Bronchial epithelial cell (primary cell): ENCODE measurements around the gene FBXL17. TPM values are rescaled to one million over a fixed set of nuclear protein-coding genes. Genes with fewer than 3 reads are reported as not detected.

ENCODE experiments used
- DNase-seq: peaks from one replicate; pipeline ENCODE4 v3.0.0-alpha.2; 2010; ENCODE audit warnings: low read depth
- FAIRE-seq: peaks from 2 replicates; lab custom pipeline; 2011; peaks lifted over from hg19 to GRCh38; lab: Jason Lieb, UNC
- H3K27me3 ChIP-seq: 2 replicates; pipeline ENCODE4 v1.5.1; 2011; ENCODE audit warnings: low read length; ENCODE audit not compliant: control insufficient read depth, insufficient read depth
- H3K36me3 ChIP-seq: 2 replicates; pipeline ENCODE4 v1.5.1; 2011; ENCODE audit warnings: low read length; ENCODE audit not compliant: control insufficient read depth, insufficient read depth
- H3K4me3 ChIP-seq: 2 replicates; pipeline ENCODE4 v1.5.1; 2011; ENCODE audit warnings: mild to moderate bottlenecking, low read depth, low read length, control low read depth
- total RNA-seq: library from RNA; depleted of rRNA; stranded (reverse); fragments of >200 nt; gene quantifications from 2 replicates; pipeline ENCODE4 v1.2.1, GENCODE V29; 2014
- TF ChIP-seq, protein P1 (sequence below): IDR thresholded peaks from 2 replicates; pipeline ENCODE4 v1.5.1; 2011; ENCODE audit warnings: mild to moderate bottlenecking, moderate library complexity, low read length, control low read depth, inconsistent platforms; ENCODE audit not compliant: insufficient read depth, severe bottlenecking

The FBXL17 gene
- total RNA-seq, 1 donor from 2014 or later: 6.6 TPM

DNA sequence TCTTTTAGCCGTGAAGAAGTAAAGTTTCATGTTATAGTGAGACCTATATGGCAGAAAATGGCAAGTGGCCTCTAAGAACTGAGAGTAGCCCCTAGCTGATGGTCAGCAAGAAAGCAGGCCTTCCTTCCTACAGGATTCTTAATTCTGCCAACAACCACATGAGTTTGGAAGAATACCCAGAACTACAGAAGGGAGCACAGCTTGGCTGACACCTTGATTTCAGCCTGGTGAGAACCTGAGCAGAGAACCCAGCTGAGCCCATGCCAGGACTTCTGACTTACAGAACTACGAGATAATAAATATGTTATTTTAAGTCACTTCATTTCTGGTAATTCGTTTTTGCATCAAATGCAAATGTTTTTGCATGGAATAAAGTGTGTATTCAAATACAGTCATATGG, 5.9 kb upstream of the FBXL17 start:
- Histone ChIP-seq H3K36me3 (no peaks in the 10 kb centered on the region), H3K4me3 (no peak overlapping the region), H3K27me3 (no peaks in the 10 kb centered on the region)
- FAIRE-seq (no peak), DNase-seq (no peak)
- TF ChIP-seq, protein P1, sequence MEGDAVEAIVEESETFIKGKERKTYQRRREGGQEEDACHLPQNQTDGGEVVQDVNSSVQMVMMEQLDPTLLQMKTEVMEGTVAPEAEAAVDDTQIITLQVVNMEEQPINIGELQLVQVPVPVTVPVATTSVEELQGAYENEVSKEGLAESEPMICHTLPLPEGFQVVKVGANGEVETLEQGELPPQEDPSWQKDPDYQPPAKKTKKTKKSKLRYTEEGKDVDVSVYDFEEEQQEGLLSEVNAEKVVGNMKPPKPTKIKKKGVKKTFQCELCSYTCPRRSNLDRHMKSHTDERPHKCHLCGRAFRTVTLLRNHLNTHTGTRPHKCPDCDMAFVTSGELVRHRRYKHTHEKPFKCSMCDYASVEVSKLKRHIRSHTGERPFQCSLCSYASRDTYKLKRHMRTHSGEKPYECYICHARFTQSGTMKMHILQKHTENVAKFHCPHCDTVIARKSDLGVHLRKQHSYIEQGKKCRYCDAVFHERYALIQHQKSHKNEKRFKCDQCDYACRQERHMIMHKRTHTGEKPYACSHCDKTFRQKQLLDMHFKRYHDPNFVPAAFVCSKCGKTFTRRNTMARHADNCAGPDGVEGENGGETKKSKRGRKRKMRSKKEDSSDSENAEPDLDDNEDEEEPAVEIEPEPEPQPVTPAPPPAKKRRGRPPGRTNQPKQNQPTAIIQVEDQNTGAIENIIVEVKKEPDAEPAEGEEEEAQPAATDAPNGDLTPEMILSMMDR: no peak

- Histone ChIP-seq H3K4me3 (no peak overlapping the region), H3K36me3 (no peaks in the 10 kb centered on the region), H3K27me3 (no peaks in the 10 kb centered on the region)
- DNase-seq (no peak), FAIRE-seq (no peak)
- TF ChIP-seq, protein P1: no peak
Measured at GRCh38 chr5:108386345-108387061, 4.6 kb upstream of the FBXL17 start.

DNA sequence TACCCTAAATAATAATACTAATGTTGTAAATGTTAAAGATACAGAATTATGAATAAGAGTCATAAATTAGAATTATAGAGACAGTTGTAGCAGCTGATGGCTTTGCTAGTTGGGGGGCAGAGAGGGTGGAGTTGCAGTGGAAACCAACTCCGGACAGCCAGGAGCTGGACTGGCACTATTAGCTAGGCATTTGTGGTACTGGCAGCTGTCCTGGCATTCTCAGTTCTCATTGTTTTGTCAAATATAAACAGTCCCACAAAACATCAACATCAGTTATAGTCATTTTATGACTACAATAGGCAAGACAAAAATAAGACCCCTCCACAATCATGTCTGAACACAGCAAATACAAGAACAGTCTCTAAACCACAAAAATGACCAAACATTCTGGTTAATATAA, 2.8 kb upstream of the FBXL17 start:
- TF ChIP-seq, protein P1: no peak

DNA sequence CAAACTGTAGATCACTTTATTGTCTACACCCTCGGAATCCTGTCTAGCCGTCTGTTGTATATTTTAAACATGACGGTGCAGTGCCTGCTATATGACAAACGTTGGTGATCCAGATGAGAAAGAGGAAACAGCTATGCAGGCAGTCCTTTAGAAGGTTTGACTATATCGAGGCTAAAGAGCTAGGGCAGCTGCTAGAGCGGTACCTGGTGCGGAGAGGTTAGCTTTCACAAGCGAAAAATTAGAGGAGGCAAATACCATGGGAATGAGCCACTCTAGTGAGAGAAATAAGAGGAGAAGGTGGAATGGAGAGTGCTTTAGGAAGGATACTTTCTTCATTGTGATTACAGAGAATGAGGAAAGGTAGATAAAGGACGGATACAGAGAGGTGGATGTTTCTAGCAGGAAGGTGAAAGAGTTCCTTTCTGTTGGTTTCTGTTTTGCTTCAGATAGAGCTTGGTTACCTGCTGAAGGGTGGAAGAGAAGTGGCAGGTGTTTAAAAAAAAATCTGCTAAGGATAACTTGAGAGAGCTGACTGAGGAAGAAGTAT, 959 bp upstream of the FBXL17 start:
- FAIRE-seq (peak; percentile 80), DNase-seq (peak; percentile 57)
- Histone ChIP-seq H3K27me3 (no peaks in the 10 kb centered on the region), H3K36me3 (no peaks in the 10 kb centered on the region), H3K4me3 (peak overlapping the region; percentile 97)
- TF ChIP-seq, protein P1: no peak

More for the DNA sequence above, 2.8 kb upstream of the FBXL17 start:
- no peak for FAIRE-seq
- no peak for DNase-seq
- Histone ChIP-seq H3K36me3 (no peaks in the 10 kb centered on the region), H3K27me3 (no peaks in the 10 kb centered on the region), H3K4me3 (no peak overlapping the region)

GRCh38 chr5:108381350-108381953, 446 bp downstream of the FBXL17 start:
- TF ChIP-seq, protein P1: no peak
- no peaks in the 10 kb centered on the region for H3K27me3 ChIP-seq
- no peaks in the 10 kb centered on the region for H3K36me3 ChIP-seq
- H3K4me3 ChIP-seq: peak overlapping the region; percentile 97
- DNase-seq: peak; percentile 45
- no peak for FAIRE-seq
